GM12801 (cell line): ENCODE measurements around the gene SLC9B2.

Experiments used
- CTCF ChIP-seq: IDR thresholded peaks from one replicate; pipeline ENCODE4 v1.5.1; 2011; ENCODE audit warnings: control low read depth; ENCODE audit not compliant: insufficient read length; ENCODE audit errors: extremely low read depth

SLC9B2 gene

GRCh38 chr4:103092245-103092644 lies 15.7 kb upstream of the SLC9B2 start:
- no peak for TF ChIP-seq CTCF

GRCh38 chr4:103091601-103092223 lies 15.2 kb upstream of the SLC9B2 start:
- TF ChIP-seq CTCF = no peak

GRCh38 chr4:103089481-103089880 lies 12.9 kb upstream of the SLC9B2 start:
- TF ChIP-seq CTCF = no peak

- TF ChIP-seq CTCF = no peak
Measured at GRCh38 chr4:103086551-103086950, 10.0 kb upstream of the SLC9B2 start.

- no peak for TF ChIP-seq CTCF
Measured at GRCh38 chr4:103085555-103086196, 9.1 kb upstream of the SLC9B2 start.

GRCh38 chr4:103079621-103080020 lies 3.1 kb upstream of the SLC9B2 start:
- TF ChIP-seq CTCF = no peak

GRCh38 chr4:103075894-103076746 lies 441 bp downstream of the SLC9B2 start:
- TF ChIP-seq CTCF = no peak
